ENCODE data around the gene FOXN3.
A peak's percentile ranks its signal among the peaks of the same experiment; 100 is the strongest.

Gene FOXN3

GRCh38 chr14:89198544-89199329, 218.3 kb downstream of the FOXN3 start:
- DNase-seq (ENCODE audit: low spot score): no peak

DNA sequence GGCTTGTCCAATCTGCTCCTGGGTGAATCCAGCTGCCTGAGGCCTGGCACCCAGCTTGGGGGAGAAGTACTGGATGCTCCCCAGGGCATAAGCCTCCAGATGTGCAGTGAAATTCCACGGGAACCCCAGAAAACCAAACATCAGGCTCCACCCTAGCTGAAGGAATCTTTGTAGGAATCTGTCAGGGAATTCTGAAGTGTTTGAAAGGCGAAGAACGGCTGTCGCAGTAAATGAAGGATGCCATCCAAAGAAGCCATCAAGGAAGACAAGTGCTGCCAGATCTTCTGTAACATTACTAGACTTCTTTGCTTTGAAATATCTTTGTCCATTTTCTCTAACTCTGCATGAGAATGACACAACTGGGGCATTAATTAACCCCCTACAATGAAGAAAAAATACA, 219.4 kb downstream of the FOXN3 start:
- DNase-seq (ENCODE audit: low spot score): no peak

- DNase-seq (ENCODE audit: low spot score): no peak
Observed at GRCh38 chr14:89196545-89196944, 220.5 kb downstream of the FOXN3 start.

DNA sequence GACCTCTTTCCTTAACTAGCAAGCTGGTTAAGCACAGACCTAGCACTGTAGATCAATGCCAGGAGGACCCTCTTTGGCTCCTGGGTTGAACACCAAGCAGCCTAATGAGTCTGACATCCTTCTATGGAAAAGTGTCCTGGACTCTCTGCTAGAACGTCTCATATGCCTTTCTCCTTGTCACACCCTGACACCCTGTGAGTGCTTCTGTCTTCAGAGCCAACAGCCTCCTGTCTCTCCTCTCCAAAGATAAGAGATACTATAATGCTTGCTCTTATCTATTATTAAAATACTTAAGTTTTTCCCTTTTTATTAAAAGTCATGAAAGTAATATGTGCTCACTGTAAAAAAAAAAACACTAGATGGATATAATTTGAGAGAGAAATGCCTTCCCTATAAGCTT, 222.7 kb downstream of the FOXN3 start:
- DNase-seq (ENCODE audit: low spot score): no peak

- DNase-seq (ENCODE audit: low spot score): peak; percentile 76
Observed at GRCh38 chr14:89190765-89191513, 226.1 kb downstream of the FOXN3 start.

DNA sequence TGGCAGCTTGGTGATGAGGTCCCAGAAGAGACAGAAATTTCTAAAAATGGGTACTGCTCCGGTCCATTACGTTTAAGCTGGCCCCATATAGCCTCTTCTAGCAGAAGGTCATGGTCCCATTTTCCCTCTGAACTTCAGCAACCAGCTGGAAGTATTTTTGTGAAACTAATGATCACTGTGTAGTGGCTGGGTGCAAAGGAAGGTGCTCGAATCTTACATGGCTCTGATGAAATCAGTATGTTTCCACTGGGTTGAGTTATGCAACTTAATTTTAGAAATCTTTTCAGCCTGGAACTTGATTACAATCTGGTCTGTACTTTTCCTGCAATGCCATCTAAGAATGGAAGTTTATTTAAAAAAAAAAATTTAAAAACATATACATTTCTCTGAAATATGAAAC, 228.5 kb downstream of the FOXN3 start:
- no peak for DNase-seq (ENCODE audit: low spot score)

- no peak for DNase-seq (ENCODE audit: low spot score)
Observed at GRCh38 chr14:89187501-89187900, 229.5 kb downstream of the FOXN3 start.

DNA sequence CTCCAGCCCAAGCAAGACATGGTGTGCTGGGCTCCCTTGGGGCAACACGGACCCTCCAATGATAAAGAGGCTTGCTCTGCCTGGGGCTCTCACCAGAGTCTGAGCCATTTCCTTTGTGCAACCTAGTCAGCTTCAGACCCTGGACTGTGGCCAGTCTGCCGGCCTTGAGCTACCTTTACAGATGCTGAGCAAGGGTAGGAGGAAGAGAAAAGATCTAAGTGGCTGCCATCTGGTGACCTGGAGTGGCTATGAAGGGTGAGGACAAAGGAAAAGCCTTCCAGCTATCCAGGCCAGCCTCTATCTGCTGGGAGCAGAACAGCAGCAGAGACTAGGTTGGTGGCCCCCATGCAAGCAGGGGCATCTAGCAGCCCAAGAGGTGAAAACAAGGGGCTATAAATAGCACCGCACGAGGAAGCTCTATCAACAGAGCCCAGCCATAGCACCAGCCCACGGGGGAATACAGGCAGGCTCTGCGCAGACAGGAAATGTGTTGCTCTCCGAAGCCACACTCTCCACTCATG, 230.1 kb downstream of the FOXN3 start:
- no peak for DNase-seq (ENCODE audit: low spot score)

GRCh38 chr14:89185919-89186855, 230.8 kb downstream of the FOXN3 start:
- no peak for DNase-seq (ENCODE audit: low spot score)

DNA sequence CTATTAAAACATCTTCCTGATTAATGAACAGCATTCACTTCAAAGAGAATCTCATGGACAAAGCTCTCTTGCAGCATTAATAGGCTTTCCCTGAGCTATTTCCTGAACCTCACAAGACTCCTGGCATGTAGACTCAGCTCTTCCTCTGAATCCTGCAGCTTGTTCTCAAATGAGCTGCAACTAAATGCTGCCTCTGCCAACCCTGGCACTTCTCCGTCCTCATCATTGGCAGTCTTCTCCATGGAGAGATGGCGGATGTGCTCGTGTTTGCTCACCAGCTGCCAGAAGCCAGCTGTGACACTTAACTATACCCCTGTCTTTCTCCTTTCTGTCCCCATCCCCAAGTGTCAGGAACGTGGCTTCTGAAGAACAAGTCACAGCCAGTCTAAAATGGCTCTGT, 232.1 kb downstream of the FOXN3 start:
- DNase-seq (ENCODE audit: low spot score): no peak

DNA sequence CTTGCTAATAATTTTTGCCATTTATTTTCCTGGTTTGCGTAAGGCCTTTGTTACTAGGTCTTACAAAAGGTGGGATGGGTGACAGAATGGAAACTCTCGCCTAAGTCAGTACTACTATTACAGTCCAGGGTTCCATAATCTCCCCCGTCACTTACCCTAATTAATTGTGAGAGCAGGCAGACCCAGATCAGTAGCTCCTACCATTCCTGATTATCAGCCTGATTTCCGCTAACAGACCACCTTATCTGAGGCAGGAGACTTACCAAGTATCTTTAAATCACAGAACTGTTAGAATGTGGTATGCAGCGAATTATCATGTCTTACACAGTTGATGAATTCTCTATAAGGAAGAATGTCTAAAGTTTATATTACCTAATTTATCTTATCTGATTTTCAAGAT, 234.7 kb downstream of the FOXN3 start:
- DNase-seq (ENCODE audit: low spot score): peak; percentile 74

GRCh38 chr14:89180546-89180945, 236.5 kb downstream of the FOXN3 start:
- DNase-seq (ENCODE audit: low spot score): no peak

DNA sequence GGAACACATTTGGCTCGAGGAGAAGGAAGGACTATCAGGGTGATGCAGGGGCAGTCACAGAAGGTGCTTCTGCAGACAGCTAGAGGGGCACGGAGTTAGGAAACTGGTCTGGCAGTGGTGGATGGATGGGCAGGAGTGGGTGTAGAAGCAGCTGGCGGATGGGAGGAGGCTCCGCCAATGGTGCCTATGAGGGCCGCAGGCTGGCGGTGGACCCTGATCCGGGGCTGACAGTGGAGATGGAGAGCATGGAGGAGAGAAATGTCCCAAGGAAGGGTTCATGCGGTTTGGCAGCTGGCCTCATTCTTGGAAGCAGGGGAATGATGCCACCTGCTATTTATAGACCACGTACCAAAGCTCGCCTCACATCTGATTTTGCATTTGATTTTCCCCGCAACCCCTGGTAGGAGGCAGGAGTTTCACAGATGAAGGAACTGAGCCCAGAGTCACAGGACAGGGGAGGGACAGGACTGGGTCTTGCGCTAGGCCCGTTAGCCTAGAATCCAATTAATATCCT, 237.1 kb downstream of the FOXN3 start:
- no peak for DNase-seq (ENCODE audit: low spot score)

GRCh38 chr14:89178800-89179535, 238.1 kb downstream of the FOXN3 start:
- DNase-seq (ENCODE audit: low spot score): no peak

- DNase-seq (ENCODE audit: low spot score): no peak
Observed at GRCh38 chr14:89178376-89178775, 238.7 kb downstream of the FOXN3 start.

GRCh38 chr14:89175881-89176799, 240.9 kb downstream of the FOXN3 start:
- no peak for DNase-seq (ENCODE audit: low spot score)

DNA sequence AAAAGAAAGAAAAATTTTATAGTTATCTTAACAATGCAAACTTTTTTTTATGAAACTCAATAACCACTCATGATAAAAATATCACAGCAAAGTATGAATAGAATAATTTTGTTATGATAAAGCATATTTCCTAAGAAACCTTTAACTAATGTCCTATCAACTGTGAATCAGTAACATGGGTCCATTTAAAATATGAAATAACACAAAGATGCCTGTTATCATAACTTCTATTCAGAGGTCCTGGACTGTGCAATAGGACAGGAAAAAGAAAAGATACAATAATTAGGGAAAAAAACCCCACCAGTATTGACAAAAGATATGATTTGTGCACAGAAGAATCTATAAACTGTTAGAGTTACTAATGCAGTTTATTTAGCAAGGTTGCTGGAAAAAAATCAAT, 245.4 kb downstream of the FOXN3 start:
- no peak for DNase-seq (ENCODE audit: low spot score)

GRCh38 chr14:89171168-89171567, 245.9 kb downstream of the FOXN3 start:
- DNase-seq (ENCODE audit: low spot score): no peak

DNA sequence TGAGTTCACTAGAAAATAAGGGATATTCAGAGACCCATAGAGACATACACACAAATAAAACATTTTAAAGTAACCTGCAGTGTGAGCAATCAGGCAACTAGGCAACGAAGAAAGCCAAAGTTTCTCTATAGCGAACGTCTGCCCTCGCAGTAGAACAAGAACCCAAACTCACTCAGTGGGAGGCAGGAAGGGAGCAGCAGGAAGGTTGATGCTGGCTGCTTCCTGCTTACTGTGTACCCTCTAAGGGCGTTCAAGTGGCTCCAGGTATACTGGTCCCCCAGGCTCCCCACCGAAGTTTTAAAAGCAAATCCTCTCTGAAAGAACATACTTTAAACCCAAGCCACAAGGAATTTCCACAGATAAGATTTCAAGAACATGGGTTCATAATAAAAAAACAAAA, 249.3 kb downstream of the FOXN3 start:
- no peak for DNase-seq (ENCODE audit: low spot score)

GRCh38 chr14:89166633-89167032, 250.4 kb downstream of the FOXN3 start:
- DNase-seq (ENCODE audit: low spot score): no peak
